HG03521 (cell line): ENCODE data around the gene SMIM5.

Source experiments
- ATAC-seq: cut with Tn5 transposase; IDR thresholded peaks from one replicate; pipeline ENCODE4 v1.9.1; 2021; ENCODE audit warnings: mild to moderate bottlenecking, moderate library complexity; ENCODE audit not compliant: unreplicated experiment

The SMIM5 gene

GRCh38 chr17:75639327-75639726 lies 6.1 kb downstream of the SMIM5 start:
- no peak for ATAC-seq

- no peak for ATAC-seq
These were observed 6.7 kb downstream of the SMIM5 start for GRCh38 chr17:75639771-75640555.

- no peak for ATAC-seq
These were observed 7.4 kb downstream of the SMIM5 start for GRCh38 chr17:75640556-75641119.

GRCh38 chr17:75641343-75641742 lies 8.1 kb downstream of the SMIM5 start:
- no peak for ATAC-seq

GRCh38 chr17:75642182-75642783 lies 9.0 kb downstream of the SMIM5 start:
- no peak for ATAC-seq

GRCh38 chr17:75642784-75643642 lies 9.8 kb downstream of the SMIM5 start:
- no peak for ATAC-seq

- ATAC-seq, result no peak
These were observed 10.4 kb downstream of the SMIM5 start for GRCh38 chr17:75643643-75644017.

GRCh38 chr17:75645501-75645888 lies 12.3 kb downstream of the SMIM5 start:
- no peak for ATAC-seq

- peak; percentile 76 for ATAC-seq
These were observed 12.8 kb downstream of the SMIM5 start for GRCh38 chr17:75645889-75646637.

- no peak for ATAC-seq
These were observed 13.4 kb downstream of the SMIM5 start for GRCh38 chr17:75646638-75646992.

GRCh38 chr17:75647061-75647460 lies 13.8 kb downstream of the SMIM5 start:
- ATAC-seq, result no peak

GRCh38 chr17:75647921-75648320 lies 14.7 kb downstream of the SMIM5 start:
- ATAC-seq, result no peak

GRCh38 chr17:75649687-75650086 lies 16.5 kb downstream of the SMIM5 start:
- ATAC-seq, result no peak

- ATAC-seq, result no peak
These were observed 17.6 kb downstream of the SMIM5 start for GRCh38 chr17:75650874-75651273.

GRCh38 chr17:75652341-75652740 lies 19.1 kb downstream of the SMIM5 start:
- no peak for ATAC-seq

- ATAC-seq, result no peak
These were observed 19.8 kb downstream of the SMIM5 start for GRCh38 chr17:75652934-75653549.

- no peak for ATAC-seq
These were observed 20.9 kb downstream of the SMIM5 start for GRCh38 chr17:75654176-75654575.

GRCh38 chr17:75658237-75658636 lies 25.0 kb downstream of the SMIM5 start:
- no peak for ATAC-seq

- ATAC-seq, result no peak
These were observed 28.3 kb downstream of the SMIM5 start for GRCh38 chr17:75661531-75661930.

- no peak for ATAC-seq
These were observed 29.3 kb downstream of the SMIM5 start for GRCh38 chr17:75662511-75662910.
